CD14-positive monocyte (primary cell): ENCODE results near the gene SGPL1. TPM values are rescaled to one million over a fixed set of nuclear protein-coding genes. Genes with fewer than 3 reads are reported as not detected.

Source experiments
- DNase-seq, 3 donors: peaks; one replicate each; pipeline ENCODE4 v3.0.0-alpha.2; 2011 to 2022
- H2AFZ ChIP-seq: 2 replicates; pipeline ENCODE4 v1.6.0; 2012; ENCODE audit warnings: mild to moderate bottlenecking, low read depth, low read length, inconsistent platforms; ENCODE audit not compliant: insufficient read depth, poor library complexity, severe bottlenecking
- H3K27ac ChIP-seq, 2 donors: 1 replicate in 1 of 2; 2 replicates in 1 of 2; pipeline ENCODE4 v1.5.1; 2012 to 2013; ENCODE audit warnings: low read length in 2 of 2, control low read depth in 1 of 2, inconsistent platforms in 1 of 2, low read depth in 1 of 2, mild to moderate bottlenecking in 1 of 2
- H3K27me3 ChIP-seq, 2 donors: one replicate each; pipeline versions ENCODE4 v1.6.0 to v1.6.1; 2011 to 2013; ENCODE audit warnings: low read length in 2 of 2; ENCODE audit not compliant: control insufficient read depth in 2 of 2, insufficient read depth in 2 of 2
- H3K36me3 ChIP-seq, 2 donors: replicated peaks in 1 of 2; 1 replicate in 1 of 2; 2 replicates in 1 of 2; pipeline versions ENCODE4 v1.5.1 to v1.6.1; 2012 to 2013; ENCODE audit warnings: low read length in 2 of 2, control low read depth in 1 of 2, inconsistent platforms in 1 of 2, mild to moderate bottlenecking in 1 of 2; ENCODE audit not compliant: insufficient read depth in 2 of 2, control insufficient read depth in 1 of 2
- H3K4me1 ChIP-seq, 2 donors: 1 replicate in 1 of 2; 2 replicates in 1 of 2; pipeline versions ENCODE4 v1.5.1 to v1.6.1; 2012 to 2013; ENCODE audit warnings: low read length in 2 of 2, control low read depth in 1 of 2, inconsistent platforms in 1 of 2, mild to moderate bottlenecking in 1 of 2, moderate library complexity in 1 of 2; ENCODE audit not compliant: insufficient read depth in 2 of 2, control insufficient read depth in 1 of 2
- H3K4me2 ChIP-seq: replicated peaks from 2 replicates; pipeline ENCODE3; 2012; ENCODE audit warnings: low read length, moderate library complexity, mild to moderate bottlenecking; ENCODE audit not compliant: poor library complexity, severe bottlenecking; ENCODE audit errors: extremely low read depth
- H3K4me3 ChIP-seq, 3 experiments: fragments of 200-600 bp in 1 of 3; sonication (generic) in 1 of 3; replicated peaks in 1 of 3; 1 replicate in 2 of 3; 2 replicates in 1 of 3; pipeline ENCODE4 v1.5.1; 2011 to 2013; ENCODE audit warnings: low read length in 3 of 3, mild to moderate bottlenecking in 3 of 3, control low read depth in 2 of 3, low read depth in 2 of 3, inconsistent platforms in 1 of 3, moderate library complexity in 1 of 3
- H3K79me2 ChIP-seq: 2 replicates; pipeline ENCODE4 v1.6.0; 2012; ENCODE audit warnings: mild to moderate bottlenecking, control low read depth, inconsistent platforms, low read length, moderate library complexity; ENCODE audit not compliant: insufficient read depth
- H3K9ac ChIP-seq: 2 replicates; pipeline ENCODE4 v1.6.0; 2017; ENCODE audit warnings: low read length, mild to moderate bottlenecking; ENCODE audit not compliant: insufficient read depth, poor library complexity, severe bottlenecking
- H3K9me3 ChIP-seq, 2 donors: replicated peaks in 1 of 2; 1 replicate in 1 of 2; 2 replicates in 1 of 2; pipeline versions ENCODE4 v1.5.1 to v1.6.1; 2012 to 2013; ENCODE audit warnings: low read length in 2 of 2, control low read depth in 1 of 2; ENCODE audit not compliant: control insufficient read depth in 1 of 2, insufficient read depth in 1 of 2
- H4K20me1 ChIP-seq: 2 replicates; pipeline ENCODE4 v1.6.0; 2012; ENCODE audit warnings: mild to moderate bottlenecking, low read length, control low read depth, moderate library complexity; ENCODE audit not compliant: insufficient read depth
- H3K27ac Mint-ChIP-seq, 7 donors: one replicate each; pipeline ENCODE4 v1.8.0; 2020; ENCODE audit warnings: mild to moderate bottlenecking in 7 of 7, mixed read lengths in 7 of 7, moderate library complexity in 6 of 7, inconsistent platforms in 2 of 7
- H3K27me3 Mint-ChIP-seq, 3 donors: one replicate each; pipeline ENCODE4 v1.8.0; 2021 to 2022; ENCODE audit warnings: low read depth in 3 of 3, mild to moderate bottlenecking in 3 of 3, mixed read lengths in 3 of 3, moderate library complexity in 3 of 3, inconsistent platforms in 1 of 3
- H3K36me3 Mint-ChIP-seq, 2 donors: one replicate each; pipeline ENCODE4 v1.8.0; 2020; ENCODE audit warnings: mixed read lengths in 2 of 2, inconsistent platforms in 1 of 2, mild to moderate bottlenecking in 1 of 2
- H3K4me1 Mint-ChIP-seq: one replicate; pipeline ENCODE4 v1.8.0; 2020; ENCODE audit warnings: mild to moderate bottlenecking, mixed read lengths
- H3K4me3 Mint-ChIP-seq, 2 donors: one replicate each; pipeline ENCODE4 v1.8.0; 2020; ENCODE audit warnings: mild to moderate bottlenecking in 2 of 2, mixed read lengths in 2 of 2, moderate library complexity in 1 of 2
- H3K9me3 Mint-ChIP-seq, 7 donors: one replicate each; pipeline ENCODE4 v1.8.0; 2020 to 2022; ENCODE audit warnings: mixed read lengths in 7 of 7, mild to moderate bottlenecking in 6 of 7, moderate library complexity in 6 of 7, inconsistent platforms in 2 of 7
- WGBS: methylation state at CpG from one replicate; pipeline ENCODE4 v1.1.5; 2013; ENCODE audit warnings: missing lambda C conversion rate; ENCODE audit not compliant: insufficient coverage; 5-methylcytosine and 5-hydroxymethylcytosine counted together
- intact Hi-C, 2 donors: fragments of 100-400 bp; cut with micrococcal nuclease; formaldehyde crosslinking; loops; one replicate each; pipeline versions ENCODE4 v1.15.0 to v1.15.1; 2023
- polyA plus RNA-seq, 3 donors: library from polyadenylated mRNA; depleted of rRNA in 1 of 3; unstranded in 2 of 3; stranded (reverse) in 1 of 3; fragments of 300-500 nt in 2 of 3; fragments of >200 nt in 1 of 3; fragmentation: Illumina TruSeq in 2 of 3; gene quantifications; 1 replicate in 2 of 3; 2 replicates in 1 of 3; pipeline ENCODE4 v1.2.3, GENCODE V29; 2012 to 2021
- TF ChIP-seq, protein P1 (sequence below): fragments of 200-600 bp; IDR thresholded peaks from one replicate; pipeline ENCODE4 v1.8.0; 2022; ENCODE audit warnings: antibody characterized with exemption, mild to moderate bottlenecking

SGPL1 gene
- polyA plus RNA-seq, 3 donors, result 16.6 to 26.8 (median 26.1) TPM

- intact Hi-C loops, result no loop called here
- Histone ChIP-seq H2AFZ (no peak overlapping the region), H3K9me3 (no peaks in the 10 kb centered on the region), H3K9ac (no peak overlapping the region), H3K27ac (no peak overlapping the region), H3K79me2 (peaks cover 3% of the 10 kb centered on the region), H3K4me3 (no peak overlapping the region), H4K20me1 (no peaks in the 10 kb centered on the region), H3K36me3 (no peaks in the 10 kb centered on the region), H3K27me3 (no peaks in the 10 kb centered on the region), H3K4me2 (no peak overlapping the region), H3K4me1 (peaks cover 8 to 13% of the 10 kb centered on the region in 2 donors)
- DNase-seq, result no peak
- TF ChIP-seq, protein P1, sequence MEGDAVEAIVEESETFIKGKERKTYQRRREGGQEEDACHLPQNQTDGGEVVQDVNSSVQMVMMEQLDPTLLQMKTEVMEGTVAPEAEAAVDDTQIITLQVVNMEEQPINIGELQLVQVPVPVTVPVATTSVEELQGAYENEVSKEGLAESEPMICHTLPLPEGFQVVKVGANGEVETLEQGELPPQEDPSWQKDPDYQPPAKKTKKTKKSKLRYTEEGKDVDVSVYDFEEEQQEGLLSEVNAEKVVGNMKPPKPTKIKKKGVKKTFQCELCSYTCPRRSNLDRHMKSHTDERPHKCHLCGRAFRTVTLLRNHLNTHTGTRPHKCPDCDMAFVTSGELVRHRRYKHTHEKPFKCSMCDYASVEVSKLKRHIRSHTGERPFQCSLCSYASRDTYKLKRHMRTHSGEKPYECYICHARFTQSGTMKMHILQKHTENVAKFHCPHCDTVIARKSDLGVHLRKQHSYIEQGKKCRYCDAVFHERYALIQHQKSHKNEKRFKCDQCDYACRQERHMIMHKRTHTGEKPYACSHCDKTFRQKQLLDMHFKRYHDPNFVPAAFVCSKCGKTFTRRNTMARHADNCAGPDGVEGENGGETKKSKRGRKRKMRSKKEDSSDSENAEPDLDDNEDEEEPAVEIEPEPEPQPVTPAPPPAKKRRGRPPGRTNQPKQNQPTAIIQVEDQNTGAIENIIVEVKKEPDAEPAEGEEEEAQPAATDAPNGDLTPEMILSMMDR, result no peak
- Mint-ChIP-seq H3K36me3 (peaks cover 2 to 5% of the 10 kb centered on the region in 2 donors), H3K4me1 (peaks cover 16% of the 10 kb centered on the region), H3K4me3 (no peak overlapping the region), H3K27ac (no peak overlapping the region), H3K9me3 (no peaks in the 10 kb centered on the region), H3K27me3 (peaks cover under 1 to 2% (median 2%) of the 10 kb centered on the region in 3 donors)
- 98% methylated on average over 4 of the region's 4 CpGs for WGBS
Observed at GRCh38 chr10:70812814-70813213, 2.9 kb upstream of the SGPL1 start.

DNA sequence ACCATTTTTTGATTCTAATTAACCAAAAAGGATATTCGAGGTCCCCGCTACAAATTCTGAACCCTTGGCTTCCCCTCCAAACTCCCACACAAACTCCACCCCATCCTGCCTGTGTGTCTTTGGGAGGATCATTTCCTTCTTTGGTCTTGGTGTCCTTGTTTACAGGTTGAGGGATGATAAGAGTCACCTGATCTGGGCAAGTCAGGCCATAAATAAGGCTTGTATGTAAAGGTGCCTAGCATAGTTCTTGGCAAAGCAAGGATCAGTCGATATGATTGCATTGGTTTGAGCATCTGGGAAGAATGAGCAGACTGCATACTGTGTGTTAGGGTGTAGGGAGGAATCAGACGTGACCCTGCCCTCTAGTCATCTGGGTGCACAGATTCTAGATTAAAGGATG, 1.6 kb upstream of the SGPL1 start:
- Histone ChIP-seq H3K9me3 (no peaks in the 10 kb centered on the region), H3K4me2 (no peak overlapping the region), H3K27ac (no peak overlapping the region), H3K9ac (no peak overlapping the region), H3K79me2 (peaks cover 3% of the 10 kb centered on the region), H4K20me1 (peaks cover 8% of the 10 kb centered on the region), H2AFZ (no peak overlapping the region), H3K27me3 (no peaks in the 10 kb centered on the region), H3K36me3 (peaks cover 0 to 12% of the 10 kb centered on the region in 2 donors), H3K4me1 (peaks cover 8 to 13% of the 10 kb centered on the region in 2 donors), H3K4me3 (no peak overlapping the region)
- 93% methylated on average over 2 of the region's 4 CpGs for WGBS
- H3K27ac Mint-ChIP-seq, result peak overlapping the region in 2 of 7 donors; percentile 27 to 43
- intact Hi-C loops, result no loop called here
- peaks cover 17% of the 10 kb centered on the region for H3K4me1 Mint-ChIP-seq
- H3K4me3 Mint-ChIP-seq, result no peak overlapping the region
- peaks cover 15% of the 10 kb centered on the region in 2 donors for H3K36me3 Mint-ChIP-seq
- no peak for DNase-seq
- TF ChIP-seq, protein P1, result no peak
- H3K9me3 Mint-ChIP-seq, result no peaks in the 10 kb centered on the region
- H3K27me3 Mint-ChIP-seq, result peaks cover 0 to 2% (median 0%) of the 10 kb centered on the region in 3 donors
